ENCODE measurements around the gene CNTN5.

CNTN5 gene

GRCh38 chr11:99925968-99926367, 905.2 kb downstream of the CNTN5 start:
- DNase-seq (ENCODE audit: low read depth) = no peak

DNA sequence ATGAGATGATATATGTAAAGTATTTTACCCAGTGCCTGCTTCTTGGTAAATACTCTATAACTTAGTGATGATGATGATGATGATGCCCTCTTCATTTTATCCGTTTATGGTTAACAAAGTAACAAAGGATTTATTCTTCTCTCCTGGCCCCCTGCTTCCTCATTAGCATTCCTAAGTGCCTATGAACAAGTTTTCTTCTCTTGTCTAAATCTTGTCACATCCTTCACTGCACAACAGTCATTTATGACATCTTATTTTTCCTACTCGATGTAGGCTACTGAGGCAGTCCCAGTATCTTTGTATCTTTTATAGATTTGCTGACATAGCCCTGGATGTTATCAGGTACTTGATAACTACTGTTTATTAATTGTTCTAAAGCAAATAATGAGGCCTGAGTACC, 911.9 kb downstream of the CNTN5 start:
- DNase-seq (ENCODE audit: low read depth) = no peak

- DNase-seq (ENCODE audit: low read depth) = no peak
Measured at GRCh38 chr11:99934008-99934407, 913.3 kb downstream of the CNTN5 start.

- DNase-seq (ENCODE audit: low read depth) = no peak
Measured at GRCh38 chr11:99937330-99937729, 916.6 kb downstream of the CNTN5 start.

GRCh38 chr11:99952816-99953215, 932.1 kb downstream of the CNTN5 start:
- DNase-seq (ENCODE audit: low read depth) = no peak

- DNase-seq (ENCODE audit: low read depth) = no peak
Measured at GRCh38 chr11:99960536-99960935, 939.8 kb downstream of the CNTN5 start.

DNA sequence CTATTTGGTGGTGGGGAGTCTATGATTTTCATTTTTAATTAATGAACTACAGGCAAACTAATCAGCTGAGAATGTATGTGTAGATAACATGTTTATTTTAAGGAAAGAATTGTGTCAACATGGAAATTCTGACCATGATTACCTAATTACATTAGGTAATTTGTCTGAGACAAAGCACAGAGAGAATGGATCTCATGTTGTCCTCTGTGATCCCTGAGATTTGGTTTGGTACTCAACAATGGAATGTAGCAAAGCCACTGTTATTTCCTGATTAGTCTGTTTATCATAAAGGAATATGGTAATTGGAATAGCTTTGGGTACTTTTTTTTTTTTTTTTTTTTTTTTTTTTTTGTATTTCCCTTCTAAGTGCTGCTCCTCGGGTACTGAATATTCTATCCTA, 947.6 kb downstream of the CNTN5 start:
- DNase-seq (ENCODE audit: low read depth) = no peak

- no peak for DNase-seq (ENCODE audit: low read depth)
Measured at GRCh38 chr11:99973993-99974392, 953.2 kb downstream of the CNTN5 start.

GRCh38 chr11:99979042-99979441, 958.3 kb downstream of the CNTN5 start:
- DNase-seq (ENCODE audit: low read depth) = no peak

DNA sequence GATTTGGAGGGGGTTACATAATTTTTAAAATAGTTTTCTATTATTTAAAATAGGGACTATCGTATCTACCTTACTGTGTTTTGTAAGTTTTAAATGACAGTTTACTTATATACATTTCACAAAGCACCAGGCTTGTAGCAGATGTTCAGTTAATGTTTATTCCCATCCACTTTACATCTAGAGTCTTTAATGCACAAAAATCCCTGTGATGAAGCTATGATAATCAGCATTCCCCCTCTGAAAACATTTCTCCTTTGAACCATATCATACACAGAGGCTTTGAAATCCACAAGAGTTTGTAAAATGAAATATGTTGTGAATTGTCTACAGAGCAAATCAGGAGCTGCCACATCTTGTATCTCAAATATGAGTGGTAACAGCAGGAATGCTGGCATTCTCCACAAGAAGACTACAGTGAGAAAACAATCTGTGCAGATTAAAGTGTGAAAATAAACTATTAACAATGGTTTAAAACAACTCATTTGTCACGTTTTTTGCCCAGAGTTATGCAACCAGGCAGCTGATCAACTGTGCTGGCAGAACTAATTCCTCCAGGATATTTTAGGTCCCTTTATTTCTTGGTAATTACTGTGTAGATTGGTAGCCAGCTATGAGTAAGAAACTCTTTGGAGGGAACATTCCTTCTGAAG, 967.2 kb downstream of the CNTN5 start:
- DNase-seq (ENCODE audit: low read depth) = no peak

DNA sequence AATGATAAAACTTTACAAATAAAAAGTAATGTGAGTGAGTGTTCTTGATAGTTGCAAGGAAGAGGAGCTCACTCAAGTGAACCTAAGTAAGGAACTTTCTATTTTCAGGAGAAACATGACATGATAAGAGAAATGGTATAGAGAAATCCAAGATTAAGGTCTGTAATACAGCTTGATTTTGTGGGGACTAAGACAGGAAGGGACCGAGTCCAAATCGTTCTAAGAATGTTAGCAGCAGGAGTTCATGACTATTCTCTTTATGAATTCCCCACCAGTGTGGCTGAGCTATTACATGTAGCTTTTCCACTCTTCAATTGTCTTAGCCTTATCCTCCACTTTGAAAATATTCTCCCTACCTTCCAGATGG, 967.7 kb downstream of the CNTN5 start:
- DNase-seq (ENCODE audit: low read depth) = no peak

DNA sequence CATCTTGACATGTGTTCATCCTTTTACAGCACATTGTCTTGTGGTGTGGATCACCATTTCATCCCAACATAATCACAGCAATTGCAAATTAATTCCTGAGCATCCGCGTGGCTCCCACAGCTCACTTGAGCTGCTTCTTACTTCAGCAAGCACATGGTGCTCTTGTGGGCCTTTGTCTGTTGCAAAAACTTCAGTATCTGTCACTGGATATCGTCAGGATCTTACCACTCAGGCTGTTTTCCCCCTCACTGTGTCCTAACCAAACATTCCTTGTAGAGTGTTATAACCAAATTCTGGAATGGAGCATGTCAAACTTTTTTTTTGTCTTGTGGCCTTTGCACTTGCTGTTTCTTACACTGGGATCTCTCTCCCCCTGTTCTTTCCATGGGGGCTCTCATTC, 983.2 kb downstream of the CNTN5 start:
- DNase-seq (ENCODE audit: low read depth) = no peak

DNA sequence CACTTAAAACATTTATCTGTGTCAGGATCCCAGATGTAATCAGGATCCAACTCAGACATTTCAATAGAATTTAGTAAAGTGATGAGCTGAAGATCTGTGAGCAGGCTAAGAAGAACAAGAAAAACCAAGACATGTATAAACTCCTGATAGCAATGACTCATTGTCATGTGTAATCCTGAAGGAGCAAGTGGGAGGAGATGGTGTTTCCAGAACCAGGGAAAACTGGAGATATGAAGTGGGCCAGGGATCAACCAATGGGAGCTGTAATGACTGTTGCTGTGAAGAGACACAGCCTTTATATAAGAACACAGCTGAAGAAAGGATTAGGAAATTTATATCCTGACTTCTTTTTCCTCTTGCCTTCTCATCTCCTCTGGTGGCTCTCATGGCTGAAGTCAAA, 983.8 kb downstream of the CNTN5 start:
- DNase-seq (ENCODE audit: low read depth) = no peak

DNA sequence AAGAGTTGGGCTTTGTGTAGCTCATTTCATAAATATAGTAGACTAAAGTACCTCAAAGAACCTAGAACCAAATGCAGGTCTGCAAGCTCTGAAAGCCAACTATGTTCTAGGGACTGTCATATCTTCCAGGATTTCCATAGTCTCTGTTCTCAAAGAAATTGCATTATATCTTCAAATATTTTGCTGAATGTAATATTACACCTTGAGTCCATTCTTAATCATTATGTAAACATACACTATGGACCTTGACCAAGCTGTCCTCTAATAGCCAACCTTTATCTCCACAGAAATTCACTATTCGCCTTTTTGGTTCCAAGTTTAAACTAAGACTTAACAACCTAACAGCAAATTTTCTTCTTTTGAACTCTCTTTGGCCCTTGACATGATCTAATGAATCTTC, 987.7 kb downstream of the CNTN5 start:
- DNase-seq (ENCODE audit: low read depth) = no peak

DNA sequence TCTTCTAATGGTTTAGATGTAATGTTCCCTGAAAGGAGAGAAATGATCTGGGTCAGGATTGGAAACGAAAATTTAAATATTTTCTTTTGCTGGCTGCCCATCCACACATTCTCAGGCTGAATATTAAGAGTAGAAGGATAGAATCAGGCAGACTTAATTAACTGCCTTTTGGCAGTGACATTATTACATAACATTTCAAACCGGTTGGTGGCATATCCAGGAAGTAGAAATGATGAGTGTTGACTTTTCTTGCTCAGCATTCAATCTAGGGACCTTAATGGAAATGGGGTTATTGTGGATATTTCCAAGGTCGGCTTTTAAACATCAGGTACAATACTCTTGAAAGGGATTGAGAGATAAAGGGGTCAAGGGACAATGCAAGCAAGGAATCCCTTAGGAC, 989.0 kb downstream of the CNTN5 start:
- DNase-seq (ENCODE audit: low read depth) = no peak

DNA sequence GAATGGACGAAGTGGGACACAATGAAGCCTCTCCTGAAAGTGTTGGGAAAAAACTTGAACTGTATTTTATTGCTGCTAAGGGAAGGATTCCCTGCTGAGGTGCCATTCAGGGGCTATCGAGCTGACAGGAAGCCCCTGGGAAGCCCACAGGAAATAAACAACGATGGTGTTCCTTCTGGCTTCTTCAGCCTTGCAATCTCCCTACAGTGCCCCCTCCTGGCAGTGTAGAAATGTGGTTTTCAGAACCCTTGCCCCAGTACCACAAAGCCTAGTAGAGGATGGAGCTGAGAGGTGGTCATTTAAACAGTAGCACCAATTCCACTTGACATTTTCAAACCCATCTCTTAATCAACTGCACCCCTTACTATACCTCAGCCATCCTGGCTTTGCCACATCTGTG, 989.6 kb downstream of the CNTN5 start:
- DNase-seq (ENCODE audit: low read depth) = no peak

- DNase-seq (ENCODE audit: low read depth) = no peak
Measured at GRCh38 chr11:100011697-100012096, 990.9 kb downstream of the CNTN5 start.

DNA sequence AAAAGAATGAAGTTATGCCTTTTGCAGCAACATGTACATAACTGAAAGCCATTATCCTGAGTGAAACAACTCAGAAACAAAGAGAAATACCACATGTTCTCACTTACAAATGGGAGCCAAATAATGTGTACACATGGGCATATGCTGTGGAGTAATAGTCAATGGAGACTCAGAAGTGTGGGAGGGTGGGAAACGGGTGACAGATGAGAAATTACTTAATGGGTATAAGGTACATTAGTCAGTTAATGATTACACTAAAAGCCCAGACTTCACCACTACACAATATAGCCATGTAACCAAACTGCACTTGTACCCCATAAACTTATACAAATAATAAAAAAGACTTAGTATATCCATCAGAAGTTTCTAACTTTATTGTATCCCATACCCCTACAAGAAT, 992.3 kb downstream of the CNTN5 start:
- no peak for DNase-seq (ENCODE audit: low read depth)

DNA sequence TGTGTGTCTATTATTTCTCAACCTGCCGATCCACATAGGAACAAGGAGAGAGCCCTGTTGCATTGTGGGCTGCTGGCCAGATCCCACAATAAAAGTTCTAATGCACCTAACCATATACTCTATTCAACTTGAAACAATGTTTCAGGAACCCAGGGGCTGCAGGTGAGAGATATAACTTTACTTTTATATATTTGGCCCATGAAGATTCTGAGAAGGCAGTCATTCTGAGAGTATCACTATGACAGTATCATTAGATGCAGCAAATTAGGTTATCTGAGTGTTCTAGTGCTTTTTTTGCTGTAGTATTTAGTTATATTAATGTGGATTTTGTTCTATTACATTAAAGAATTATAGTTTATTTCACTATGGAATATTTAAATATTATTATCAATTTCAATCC, 1011.2 kb downstream of the CNTN5 start:
- DNase-seq (ENCODE audit: low read depth) = no peak

GRCh38 chr11:100061006-100061405, 1040.3 kb downstream of the CNTN5 start:
- no peak for DNase-seq (ENCODE audit: low read depth)

DNA sequence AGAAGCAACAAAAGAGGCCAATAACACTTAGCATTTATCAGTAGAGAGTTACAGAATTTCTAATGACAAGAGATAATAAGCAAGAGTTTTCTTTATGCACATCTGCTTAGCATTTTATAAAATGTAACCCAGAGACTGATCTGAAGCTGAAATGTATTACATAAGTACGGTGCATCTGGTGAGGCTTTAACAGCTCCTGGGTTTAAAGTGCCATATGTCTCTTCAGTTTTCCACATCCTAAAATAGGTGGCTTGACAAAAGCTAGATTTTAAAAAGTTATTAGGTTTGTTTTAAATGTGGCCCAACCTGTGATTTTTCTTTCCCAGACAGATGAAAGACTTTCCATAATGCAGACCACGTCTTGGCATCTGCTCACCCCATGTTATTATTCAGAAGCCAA, 1045.7 kb downstream of the CNTN5 start:
- DNase-seq (ENCODE audit: low read depth) = no peak

- no peak for DNase-seq (ENCODE audit: low read depth)
Measured at GRCh38 chr11:100068116-100068515, 1047.4 kb downstream of the CNTN5 start.

DNA sequence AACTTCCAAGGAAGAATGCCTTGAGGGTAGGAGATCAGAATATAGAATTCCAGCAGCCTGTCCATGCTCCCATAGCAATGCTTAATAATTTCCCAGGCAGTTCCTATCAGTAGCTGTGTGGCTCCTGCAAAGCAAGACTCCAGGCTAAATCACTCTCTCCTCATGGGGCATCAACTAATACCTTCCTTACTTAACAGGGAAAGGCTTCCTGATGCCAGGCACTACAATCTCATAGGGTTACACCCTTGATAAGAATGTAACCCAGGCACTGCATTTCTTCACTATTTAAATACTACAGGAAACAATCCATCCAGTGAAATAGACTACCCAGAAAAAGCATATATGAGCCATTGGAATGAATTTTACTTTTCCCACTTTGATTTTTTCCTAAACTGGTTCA, 1051.4 kb downstream of the CNTN5 start:
- DNase-seq (ENCODE audit: low read depth) = no peak

- no peak for DNase-seq (ENCODE audit: low read depth)
Measured at GRCh38 chr11:100080381-100080780, 1059.6 kb downstream of the CNTN5 start.

DNA sequence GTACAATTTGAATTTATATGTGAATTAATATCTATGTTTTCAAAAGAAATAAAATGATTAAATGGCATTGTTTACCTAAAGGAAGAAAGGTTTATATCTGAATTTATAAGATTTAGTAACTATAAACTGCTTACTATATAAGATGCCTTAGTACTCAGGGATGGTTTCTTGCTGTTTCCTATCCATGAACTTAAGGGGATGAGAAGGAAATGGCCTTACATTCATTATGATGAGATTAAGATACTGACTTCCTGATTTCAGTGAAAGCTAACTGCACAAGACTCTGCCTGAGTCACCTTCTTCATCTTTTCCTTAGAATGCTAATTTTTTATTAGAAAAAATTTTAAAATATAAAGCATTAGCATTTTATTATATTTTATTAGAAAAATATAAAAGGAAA, 1060.1 kb downstream of the CNTN5 start:
- no peak for DNase-seq (ENCODE audit: low read depth)

Data from stimulated activated CD8-positive, alpha-beta memory T cell treated with anti-CD3 and anti-CD28 coated beads, Interleukin-12 subunit alpha, Interleukin-12 subunit beta, amount 100 ng/mL, for 1 hour (primary cell).